Spleen (tissue), 7 donors: ENCODE measurements around the gene FBN3.

Experiments
- POLR2A ChIP-seq, 3 donors: fragments of 450-650 bp; IDR thresholded peaks; one replicate each; pipeline ENCODE4 v1.5.1; 2017; ENCODE audit warnings: antibody characterized with exemption in 3 of 3, mild to moderate bottlenecking in 1 of 3
- TF ChIP-seq, protein P1 (sequence below), 11 experiments: fragments of 200-600 bp in 7 of 11; fragments of 450-650 bp in 4 of 11; sonication (generic) in 4 of 11; IDR thresholded peaks in 8 of 11; conservative IDR thresholded peaks in 3 of 11; 1 replicate in 7 of 11; 2 replicates in 4 of 11; pipeline versions ENCODE4 v1.4.0 to v1.8.0; 2016 to 2021; ENCODE audit warnings: antibody characterized with exemption in 11 of 11, inconsistent platforms in 4 of 11, mild to moderate bottlenecking in 1 of 11
- donor health status: DM: no; HTN: no; CAD: no; lungs with moderate emphysema.
- donor health status: DM: no; HTN: no; CAD: no.
- donor health status: DM: no; HTN: no; CAD: no.

DNA sequence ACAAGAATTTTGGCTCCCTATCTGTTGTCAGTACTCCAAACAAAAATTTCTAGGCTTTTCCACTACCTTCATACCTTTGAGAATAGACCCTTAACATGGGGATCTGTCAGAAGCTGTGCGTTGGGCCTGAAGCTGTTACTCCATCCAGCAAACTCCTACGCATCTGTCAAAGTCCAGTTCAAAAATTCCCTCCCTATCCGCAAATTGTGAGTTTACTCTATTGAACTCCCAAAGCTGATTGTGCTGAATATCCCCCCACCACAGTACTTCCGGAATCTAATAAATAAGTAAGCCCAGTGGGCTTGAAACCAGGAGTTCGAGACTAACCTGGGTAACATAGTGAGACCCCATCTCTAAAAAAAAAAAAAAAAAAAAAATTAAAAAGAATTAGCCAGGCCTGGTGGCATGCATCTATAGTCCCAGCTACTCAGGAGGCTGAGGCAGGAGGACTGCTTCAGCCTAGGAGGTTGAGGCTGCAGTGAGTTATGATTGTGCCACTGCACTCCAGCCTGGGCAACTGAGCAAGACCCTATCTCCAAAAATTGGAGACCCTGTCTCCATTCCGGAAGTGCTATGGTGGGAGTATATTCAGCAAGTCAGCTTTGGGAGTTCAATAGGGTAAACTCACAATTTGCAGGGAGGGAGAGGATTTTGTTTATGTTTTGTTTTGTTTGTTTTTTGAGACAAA is 930 bp upstream of the FBN3 start:
- TF ChIP-seq POLR2A (IDR thresholded peaks at IDR 0.05) = no peak
- TF ChIP-seq, protein P1, sequence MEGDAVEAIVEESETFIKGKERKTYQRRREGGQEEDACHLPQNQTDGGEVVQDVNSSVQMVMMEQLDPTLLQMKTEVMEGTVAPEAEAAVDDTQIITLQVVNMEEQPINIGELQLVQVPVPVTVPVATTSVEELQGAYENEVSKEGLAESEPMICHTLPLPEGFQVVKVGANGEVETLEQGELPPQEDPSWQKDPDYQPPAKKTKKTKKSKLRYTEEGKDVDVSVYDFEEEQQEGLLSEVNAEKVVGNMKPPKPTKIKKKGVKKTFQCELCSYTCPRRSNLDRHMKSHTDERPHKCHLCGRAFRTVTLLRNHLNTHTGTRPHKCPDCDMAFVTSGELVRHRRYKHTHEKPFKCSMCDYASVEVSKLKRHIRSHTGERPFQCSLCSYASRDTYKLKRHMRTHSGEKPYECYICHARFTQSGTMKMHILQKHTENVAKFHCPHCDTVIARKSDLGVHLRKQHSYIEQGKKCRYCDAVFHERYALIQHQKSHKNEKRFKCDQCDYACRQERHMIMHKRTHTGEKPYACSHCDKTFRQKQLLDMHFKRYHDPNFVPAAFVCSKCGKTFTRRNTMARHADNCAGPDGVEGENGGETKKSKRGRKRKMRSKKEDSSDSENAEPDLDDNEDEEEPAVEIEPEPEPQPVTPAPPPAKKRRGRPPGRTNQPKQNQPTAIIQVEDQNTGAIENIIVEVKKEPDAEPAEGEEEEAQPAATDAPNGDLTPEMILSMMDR (IDR thresholded peaks at IDR 0.05 in 8 of 11, conservative IDR thresholded peaks at IDR 0.05 in 3 of 11) = no peak
